Measurements from ENCODE around the gene TYRO3.
"Not testable (repeated sequence)": the region's sequence is repeated elsewhere in the genome, so short reads cannot be mapped to it uniquely, and the experiment has no call there.

TYRO3 gene

DNA sequence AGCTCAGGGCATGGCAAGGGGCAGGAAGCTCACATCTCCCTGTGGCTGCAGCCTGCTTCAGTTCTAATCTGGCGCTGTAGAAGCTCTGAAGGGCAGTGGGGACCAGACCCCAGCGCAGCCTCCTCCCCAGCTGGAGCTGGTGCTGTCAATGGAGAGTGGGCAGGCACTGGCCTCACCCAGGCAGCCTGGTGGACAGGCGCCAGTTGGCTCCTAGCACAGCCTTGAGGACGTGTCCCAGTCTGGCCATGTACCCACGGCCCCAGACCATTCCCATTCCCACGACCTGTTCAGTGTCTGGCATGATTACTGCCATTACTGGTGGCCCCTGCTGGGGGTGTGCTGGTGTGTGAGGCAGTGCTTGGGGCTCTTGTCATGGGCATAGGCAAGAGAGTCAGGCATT is 16.3 kb downstream of the TYRO3 start:
- DNase-seq: no peak

DNA sequence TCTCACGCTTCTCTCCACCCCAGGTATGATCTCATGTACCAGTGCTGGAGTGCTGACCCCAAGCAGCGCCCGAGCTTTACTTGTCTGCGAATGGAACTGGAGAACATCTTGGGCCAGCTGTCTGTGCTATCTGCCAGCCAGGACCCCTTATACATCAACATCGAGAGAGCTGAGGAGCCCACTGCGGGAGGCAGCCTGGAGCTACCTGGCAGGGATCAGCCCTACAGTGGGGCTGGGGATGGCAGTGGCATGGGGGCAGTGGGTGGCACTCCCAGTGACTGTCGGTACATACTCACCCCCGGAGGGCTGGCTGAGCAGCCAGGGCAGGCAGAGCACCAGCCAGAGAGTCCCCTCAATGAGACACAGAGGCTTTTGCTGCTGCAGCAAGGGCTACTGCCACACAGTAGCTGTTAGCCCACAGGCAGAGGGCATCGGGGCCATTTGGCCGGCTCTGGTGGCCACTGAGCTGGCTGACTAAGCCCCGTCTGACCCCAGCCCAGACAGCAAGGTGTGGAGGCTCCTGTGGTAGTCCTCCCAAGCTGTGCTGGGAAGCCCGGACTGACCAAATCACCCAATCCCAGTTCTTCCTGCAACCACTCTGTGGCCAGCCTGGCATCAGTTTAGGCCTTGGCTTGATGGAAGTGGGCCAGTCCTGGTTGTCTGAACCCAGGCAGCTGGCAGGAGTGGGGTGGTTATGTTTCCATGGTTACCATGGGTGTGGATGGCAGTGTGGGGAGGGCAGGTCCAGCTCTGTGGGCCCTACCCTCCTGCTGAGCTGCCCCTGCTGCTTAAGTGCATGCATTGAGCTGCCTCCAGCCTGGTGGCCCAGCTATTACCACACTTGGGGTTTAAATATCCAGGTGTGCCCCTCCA is 19.1 kb downstream of the TYRO3 start:
- no peak for DNase-seq

DNA sequence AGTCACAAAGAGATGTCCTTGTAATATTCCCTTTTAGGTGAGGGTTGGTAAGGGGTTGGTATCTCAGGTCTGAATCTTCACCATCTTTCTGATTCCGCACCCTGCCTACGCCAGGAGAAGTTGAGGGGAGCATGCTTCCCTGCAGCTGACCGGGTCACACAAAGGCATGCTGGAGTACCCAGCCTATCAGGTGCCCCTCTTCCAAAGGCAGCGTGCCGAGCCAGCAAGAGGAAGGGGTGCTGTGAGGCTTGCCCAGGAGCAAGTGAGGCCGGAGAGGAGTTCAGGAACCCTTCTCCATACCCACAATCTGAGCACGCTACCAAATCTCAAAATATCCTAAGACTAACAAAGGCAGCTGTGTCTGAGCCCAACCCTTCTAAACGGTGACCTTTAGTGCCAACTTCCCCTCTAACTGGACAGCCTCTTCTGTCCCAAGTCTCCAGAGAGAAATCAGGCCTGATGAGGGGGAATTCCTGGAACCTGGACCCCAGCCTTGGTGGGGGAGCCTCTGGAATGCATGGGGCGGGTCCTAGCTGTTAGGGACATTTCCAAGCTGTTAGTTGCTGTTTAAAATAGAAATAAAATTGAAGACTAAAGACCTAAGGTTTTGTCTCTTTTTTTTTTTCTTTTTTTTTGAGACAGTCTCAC is 19.8 kb downstream of the TYRO3 start:
- DNase-seq: no peak

DNA sequence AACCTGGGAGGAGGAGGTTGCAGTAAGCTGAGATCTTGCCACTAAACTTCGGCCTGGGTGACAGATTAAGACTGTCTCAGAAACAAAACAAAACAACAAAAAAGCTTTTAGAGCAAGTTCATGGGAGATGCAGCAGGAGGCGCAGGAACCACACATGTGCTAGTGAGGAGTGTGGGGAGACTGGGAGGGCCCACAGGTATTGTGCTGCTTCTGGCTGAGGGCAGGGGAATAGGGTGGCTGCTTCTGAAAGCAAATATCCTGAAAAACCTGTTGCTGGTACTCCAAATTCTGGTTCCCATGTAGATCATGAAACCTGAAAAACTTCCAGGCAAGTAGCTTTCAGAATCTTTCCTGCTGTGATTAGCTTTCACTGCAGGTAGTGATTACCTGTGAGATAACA is 22.1 kb downstream of the TYRO3 start:
- no peak for DNase-seq

DNA sequence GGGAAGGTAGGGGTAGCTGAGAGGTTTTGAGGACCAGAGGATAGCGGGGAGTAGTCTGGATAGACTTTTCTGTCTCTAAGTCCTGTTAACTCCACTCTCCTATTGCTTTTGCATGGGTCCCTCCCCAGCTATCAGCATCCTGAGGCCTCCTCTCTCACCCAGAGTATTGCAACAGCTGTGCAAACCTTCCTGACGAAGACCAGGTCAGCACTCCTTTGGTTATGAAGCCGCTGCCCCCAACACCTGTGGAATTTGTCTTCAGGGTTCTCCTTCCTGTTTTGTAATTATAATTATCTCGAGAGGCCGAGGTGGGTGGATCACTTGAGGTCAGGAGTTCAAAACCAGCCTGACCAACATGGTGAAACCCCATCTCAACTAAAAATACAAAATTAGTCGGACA is 24.8 kb downstream of the TYRO3 start:
- no peak for DNase-seq

DNA sequence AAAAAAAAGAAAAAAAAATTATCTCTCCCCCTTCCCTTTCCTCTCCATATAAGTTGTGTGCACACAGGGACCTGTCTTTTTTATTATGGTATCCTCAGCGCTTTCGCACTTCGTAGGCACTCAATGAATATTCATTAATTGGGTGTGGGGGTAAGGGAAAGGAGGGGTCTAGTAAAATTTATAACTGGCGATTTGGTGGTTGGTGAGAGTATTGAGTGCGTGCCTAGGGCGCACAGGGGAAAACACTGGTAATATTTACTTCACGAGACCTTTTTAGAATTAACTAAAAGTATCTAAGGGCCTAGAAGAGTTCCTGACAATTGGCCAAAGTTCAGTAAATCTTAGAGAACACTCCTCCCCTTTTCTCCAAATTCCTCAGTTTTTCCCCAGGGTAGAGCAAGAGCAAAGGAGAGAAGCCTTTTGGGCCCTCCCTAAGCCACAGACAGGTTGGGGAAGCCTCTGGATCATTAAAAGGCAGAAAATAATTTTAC is 25.7 kb downstream of the TYRO3 start:
- DNase-seq: no peak

DNA sequence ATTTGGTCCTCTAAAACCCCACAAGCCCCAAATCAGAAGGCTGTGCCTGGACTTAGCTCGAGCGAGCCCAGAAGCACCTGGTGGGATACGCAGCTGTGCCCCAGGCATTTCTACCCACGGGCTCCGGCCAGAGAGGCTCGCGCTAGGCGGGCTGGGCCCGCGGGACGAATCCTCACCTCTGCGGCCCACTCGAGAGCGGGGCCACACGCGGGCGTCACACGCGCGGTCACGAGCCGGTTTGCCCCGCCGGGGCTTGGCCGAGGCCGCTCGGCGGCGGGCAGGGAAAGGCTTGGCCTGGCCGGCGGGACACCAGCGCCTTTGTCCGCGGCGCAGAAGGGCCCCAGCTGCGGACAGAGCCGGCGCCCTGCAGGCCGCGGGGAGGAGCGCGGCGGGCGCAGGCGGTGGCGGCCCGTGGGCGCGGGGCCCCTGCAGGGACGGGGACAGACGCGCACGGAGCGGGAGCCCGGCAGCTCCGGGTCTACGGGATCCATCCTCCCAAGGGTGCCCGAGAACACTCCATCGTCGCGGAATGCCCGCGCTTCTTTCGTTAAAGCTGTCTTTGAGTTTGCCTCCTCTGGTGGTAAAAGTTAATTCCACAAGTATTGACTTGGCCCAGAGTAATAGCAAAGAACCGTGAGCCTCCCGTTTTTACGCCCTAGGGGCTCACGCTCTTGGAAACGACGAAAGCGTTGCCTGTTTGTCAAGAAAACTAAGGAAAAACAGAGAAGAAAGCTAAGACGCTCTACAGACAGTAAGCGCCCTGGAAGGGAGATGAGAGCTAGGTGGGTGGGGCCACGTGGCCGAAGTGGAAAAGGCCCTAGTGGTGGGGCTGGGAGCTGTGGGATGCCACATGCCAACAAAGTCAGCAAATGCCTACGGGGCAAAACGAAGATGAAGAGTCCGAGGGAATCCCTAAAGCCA is 26.4 kb downstream of the TYRO3 start:
- no peak for DNase-seq

DNA sequence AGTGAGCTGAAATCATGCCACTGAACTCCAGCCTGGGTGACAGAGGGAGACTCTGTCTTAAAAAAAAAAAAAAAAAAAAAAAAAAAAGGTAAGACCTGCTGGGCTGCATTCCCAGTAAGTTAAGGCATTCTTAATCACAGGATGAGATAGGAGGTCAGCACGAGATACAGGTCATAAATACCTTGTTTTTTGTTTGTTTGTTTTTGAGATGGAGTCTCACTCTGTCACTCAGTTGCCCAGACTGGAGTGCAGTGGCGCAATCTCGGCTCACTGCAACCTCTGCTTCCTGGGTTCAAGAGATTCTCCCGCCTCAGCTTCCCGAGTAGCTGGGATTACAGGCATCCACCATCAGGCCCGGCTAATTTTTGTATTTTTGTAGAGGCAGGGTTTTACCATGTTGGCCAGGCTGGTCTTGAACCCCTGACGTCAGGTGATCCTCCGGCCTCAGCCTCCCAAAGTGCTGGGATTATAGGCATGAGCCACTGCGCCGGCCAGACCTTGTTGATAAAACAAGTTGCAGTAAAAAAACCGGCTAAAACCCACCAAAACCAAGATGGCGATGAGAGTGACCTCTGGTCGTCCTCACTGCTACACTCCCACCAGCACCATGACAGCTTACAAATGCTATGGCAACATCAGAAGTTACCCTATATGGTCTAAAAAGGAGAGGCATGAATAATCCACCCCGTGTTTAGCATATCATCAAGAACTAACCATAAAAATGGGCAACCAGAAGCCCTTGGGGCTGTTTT is 27.7 kb downstream of the TYRO3 start:
- not testable (repeated sequence) for DNase-seq

DNA sequence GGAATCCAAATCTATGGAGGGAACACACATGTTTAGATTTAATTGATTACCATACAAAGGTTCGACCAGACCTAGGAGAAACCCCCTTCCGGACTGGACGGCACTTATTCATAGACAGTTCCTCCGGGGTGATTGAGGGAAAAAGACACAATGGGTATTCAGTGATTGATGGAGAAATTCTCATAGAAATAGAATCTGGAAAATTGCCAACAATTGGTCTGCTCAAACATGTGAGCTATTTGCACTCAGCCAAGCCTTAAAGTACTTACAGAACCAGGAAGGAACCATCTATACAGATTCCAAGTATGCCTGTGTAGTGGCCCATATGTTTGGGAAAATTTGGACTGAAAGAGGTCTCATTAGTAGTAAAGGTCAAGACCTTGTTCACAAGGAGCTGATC is 30.0 kb downstream of the TYRO3 start:
- not testable (repeated sequence) for DNase-seq

DNA sequence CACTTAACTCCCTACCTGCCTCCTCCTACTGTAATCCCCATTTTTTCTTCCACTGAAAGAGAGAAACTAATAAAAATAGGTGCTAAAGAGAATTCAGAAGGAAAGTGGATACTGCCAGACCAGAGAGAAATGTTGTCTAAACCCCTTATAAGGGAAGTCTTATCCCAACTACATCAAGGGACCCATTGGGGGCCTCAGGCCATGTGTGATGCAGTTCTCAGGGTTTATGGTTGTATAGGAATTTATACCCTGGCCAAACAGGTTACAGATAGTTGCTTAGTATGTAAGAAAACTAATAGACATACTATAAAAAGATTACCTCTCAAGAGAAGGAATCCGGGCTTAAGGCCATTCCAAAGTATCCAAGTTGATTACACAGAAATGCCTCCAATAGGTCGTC is 30.6 kb downstream of the TYRO3 start:
- not testable (repeated sequence) for DNase-seq

DNA sequence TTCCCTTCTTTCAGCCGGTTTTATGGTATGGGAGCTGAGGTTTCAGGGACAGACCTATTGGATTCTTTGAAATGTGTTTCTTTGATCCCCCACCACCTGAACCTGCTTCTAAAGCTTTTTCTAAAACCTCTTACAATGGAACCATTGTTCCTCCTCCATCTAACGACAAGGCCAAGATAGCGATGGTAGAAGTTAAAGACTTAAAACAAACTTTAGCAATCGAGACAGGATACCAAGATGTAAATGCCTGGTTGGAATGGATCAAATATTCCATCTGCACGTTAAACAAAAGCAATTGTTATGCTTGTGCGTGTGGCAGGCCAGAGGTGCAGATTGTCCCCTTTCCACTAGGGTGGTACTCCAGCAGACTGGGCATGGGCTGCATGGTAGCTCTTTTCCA is 32.2 kb downstream of the TYRO3 start:
- DNase-seq: not testable (repeated sequence)

DNA sequence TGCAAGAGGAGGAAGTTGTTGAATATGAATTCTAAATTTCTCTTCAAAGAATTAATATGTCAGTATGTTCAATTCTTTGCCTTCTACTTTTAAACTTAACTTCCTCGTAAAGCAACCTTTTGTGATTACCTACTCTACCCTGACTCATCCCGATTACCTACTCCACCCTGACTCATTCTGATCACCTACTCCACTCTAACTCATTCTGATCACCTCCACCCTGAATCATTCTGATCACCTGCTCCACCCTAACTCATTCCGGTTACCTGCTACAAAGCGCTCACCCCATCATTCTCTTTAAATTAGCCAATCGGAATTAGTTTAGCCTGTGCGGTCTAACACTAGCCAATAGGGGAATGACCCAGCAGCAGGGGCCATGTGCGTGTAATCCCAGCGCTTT is 33.7 kb downstream of the TYRO3 start:
- not testable (repeated sequence) for DNase-seq

DNA sequence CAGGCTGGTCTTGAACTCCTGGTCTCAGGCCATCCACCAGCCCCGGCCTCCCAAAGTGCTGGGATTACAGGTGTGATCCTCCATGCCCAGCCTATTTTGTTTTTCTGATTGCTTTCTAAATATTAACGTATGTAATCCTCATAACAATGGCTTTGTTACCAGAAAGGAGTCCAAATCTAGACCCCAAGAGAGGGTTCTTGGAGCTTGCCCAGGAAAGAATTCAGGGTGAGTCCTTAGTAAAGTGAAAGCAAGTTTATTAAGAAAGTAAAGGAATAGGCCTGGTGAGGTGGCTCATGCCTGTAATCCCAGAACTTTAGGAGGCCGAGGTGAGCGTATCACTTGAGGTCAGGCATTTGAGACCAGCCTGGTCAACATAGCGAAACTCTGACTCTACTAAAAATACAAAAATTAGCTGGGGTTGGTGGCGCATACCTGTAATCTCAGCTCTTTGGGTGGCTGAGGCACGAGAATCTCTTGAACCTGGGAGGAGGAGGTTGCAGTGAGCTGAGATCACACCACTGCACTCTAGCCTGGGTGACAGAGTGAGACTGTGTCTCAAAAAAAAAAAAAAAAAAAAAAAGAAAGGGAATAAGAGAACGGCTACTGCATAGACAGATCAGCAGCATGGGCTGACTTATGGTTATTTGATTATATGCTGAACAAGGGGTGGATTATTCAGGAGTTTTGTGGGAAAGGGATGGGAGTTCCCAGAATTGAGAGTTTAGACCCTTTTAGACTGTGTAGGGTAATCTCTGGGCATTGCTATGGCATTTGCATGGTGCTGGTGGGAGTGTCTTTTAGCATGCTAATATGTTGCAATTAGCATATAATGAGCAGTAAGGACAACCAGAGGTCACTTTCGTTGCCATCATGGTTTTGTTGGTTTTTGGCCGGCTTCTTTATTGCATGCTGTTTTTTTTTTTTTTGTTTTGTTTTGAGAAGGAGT is 36.1 kb downstream of the TYRO3 start:
- no peak for DNase-seq

DNA sequence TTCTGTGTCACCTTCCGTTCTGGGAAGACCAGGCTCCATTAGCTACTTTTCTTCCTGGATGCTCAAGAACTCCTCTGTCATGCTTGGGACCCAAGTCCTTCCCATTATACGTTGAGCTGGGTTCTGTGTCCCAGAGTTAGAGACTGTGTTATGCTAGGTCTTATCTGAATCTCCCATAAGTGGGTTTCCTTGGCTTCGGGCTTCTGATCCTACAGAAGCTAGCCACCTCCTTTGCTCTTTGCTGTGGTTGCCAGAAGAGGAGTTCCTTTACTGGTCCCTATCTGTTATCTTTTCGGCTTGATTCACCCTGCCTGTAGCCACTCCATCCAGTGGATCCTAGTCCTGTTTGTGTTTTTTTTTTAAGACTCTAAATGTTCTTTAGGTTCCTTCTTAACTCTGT is 38.0 kb downstream of the TYRO3 start:
- no peak for DNase-seq

DNA sequence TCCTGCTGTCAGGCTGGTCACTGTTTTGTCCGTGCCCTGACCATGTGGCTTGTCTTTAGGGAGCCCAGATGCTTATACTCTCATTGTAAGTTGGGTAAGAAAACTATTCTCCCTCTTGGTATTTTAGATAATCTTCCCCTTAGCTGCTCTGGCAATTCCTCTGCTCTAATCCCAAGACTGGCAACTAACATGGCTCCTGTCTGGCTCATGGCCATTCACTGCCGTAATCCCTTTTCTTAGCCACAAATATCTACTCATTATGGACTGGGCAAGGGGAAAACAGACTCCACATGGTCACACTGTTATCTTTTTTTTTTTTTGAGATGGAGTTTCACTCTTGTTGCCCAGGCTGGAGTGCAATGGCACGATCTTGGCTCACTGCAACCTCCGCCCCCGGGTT is 38.8 kb downstream of the TYRO3 start:
- no peak for DNase-seq

DNA sequence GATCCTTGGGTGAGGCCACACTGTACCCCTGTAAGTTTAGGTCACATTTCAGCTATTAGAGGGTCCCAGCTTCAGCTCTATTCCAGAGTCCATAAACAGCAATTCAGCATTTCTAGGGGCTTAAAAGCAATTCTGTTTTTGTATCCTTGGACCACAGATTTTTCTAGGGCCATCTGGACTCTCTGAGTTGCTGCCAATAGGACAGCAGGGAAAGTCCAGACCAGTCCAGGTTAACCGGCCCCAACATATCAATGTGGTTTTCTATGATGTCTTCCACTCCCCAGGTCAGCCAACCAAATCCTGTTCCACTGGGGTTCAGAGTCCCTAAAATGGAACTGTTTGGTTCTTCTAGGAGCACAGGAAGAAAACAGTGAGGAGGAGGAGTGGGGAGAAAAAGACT is 40.0 kb downstream of the TYRO3 start:
- no peak for DNase-seq

DNA sequence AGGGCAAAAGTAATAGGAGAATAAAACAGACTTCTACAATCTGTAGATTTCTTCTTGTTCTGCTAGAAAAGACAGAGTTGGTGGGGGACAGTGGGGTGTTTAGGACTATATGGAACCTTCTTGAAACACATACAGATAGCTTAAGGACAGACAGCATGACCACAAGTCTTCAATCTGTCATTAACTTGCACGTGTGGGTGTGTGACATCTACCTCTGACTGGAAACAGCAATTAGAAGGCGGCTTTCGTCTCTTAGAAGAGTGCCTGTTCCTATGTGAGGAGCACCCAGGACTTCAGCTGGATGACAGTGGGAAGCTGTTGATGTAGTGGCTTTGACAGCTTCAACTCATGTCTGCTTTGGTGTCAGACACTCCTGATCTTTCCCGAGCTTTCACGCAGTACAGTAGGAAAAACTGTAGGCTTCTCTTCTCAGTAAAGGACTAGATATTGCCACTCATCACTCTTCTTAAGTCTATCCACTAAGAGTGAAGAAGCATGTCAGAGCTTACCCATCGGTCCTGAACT is 44.5 kb downstream of the TYRO3 start:
- no peak for DNase-seq

DNA sequence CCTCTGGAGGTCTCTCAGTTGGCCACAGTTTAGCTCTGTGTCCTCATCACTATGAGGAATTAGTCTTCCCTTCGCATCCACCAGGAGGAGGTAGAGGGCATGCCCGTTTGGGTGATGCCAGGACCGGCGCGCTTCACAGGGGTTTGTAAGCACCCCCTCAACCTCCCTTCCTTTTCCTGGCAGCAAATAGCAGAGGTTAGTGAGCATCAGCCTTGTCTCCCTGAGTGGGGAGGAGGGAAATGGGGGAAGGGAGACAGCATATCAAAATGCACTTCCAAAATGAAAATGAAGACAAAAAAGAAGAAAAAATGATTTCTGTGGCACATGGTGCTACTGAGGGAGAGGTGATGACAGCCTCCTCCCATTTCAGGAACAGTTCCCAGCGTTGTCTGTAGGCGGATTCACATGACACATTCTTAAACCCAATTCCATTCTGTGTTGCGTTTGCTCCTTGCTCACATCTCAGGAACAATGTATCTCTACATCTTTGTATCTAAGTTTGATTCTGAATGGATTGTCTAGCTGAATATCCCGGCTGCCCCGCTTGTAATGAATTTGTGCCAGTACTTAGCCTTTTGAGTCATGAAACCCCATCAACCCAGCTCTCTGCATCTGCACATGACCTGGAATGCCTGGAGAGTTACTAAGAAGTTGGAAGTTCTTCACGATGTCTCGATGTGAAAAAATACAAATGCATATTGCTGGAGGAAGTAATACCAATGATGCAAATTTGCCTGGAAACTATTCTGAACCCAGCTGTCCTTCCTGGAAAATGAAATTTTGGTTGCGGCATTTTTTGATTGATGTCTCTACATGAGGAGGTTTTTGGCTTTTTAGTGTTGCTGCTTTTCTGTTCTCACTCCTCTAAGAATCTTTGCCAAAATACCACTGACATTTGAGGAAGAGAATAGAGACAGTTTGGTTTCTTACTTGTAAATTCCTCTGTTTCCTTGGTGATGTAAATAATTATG is 45.2 kb downstream of the TYRO3 start:
- peak; percentile 55 for DNase-seq

DNA sequence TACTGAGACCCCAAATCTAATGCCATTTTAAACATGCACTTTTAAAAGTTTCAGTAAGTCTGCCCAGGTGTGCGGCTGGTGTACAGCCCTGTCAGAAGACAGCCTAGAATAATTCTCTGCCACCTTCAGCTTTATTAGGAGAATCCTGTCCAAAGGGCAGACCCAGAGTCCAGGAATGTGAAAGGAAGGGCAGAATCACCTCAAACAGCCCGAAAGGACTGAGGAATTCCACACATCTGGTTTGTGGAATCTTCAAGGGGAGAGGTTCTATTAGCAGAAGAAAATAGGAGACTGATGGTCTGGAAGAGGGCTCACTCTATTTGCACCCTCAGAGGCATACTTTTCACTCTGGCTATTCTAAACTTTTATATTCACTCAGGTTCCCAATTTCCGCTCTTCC is 46.6 kb downstream of the TYRO3 start:
- no peak for DNase-seq

DNA sequence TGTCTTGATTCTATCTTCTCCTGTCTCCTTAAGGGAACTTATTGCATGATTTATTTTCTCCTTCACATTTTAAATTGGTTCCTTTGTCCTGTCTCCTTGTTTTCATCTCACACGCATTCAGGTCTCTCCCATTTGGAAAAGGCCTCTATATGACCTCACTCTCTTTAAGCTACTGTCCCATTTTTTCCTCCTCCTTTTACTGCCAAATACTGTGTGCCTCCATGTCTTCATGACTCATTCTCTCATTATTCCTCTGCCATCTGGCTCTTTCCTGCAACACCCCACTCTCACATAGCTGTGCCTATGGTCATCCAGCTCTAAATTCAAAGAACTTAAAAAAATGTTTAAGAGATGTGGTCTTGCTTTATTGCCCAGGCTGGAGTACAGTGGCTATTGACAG is 48.0 kb downstream of the TYRO3 start:
- DNase-seq: no peak

Data from CD4-positive, alpha-beta T cell treated with Interleukin-4 for 4 hours (primary cell).